ENCODE measurements around the gene CORO2B.

CORO2B gene

DNA sequence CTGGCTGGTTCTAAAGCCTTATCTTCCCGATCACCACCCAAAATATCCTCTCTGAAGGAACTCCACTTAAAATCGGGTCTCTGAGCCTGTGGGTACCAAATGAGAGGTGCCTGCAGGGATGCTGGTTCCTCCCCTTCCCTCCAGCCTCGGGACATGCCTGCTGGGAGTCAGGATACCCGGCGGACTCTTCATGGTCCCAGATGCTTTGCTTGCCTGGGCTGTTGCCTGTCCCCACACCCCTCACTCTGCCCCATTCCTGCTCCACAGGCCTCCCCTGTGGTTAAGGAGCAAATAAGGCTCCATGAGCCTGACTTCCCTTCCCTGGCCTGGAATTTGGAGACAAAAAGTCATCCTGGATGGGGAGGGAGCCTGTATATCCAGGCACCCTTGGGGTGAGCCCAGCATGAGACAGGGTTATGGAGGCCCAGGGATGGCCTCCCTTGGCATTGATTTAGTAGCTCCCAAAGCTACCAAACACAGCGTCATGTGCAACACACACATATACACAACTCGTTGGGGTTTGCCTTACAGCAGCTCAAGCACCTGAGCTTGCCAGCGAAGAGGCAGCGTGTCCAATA, 12.3 kb upstream of the CORO2B start:
- Histone ChIP-seq H3K4me2 (ENCODE audit: insufficient read depth, low read length) (no peak overlapping the region), H3K36me3 (ENCODE audit: insufficient read depth, low read length) (no peaks in the 10 kb centered on the region), H3K9me3 (ENCODE audit: insufficient read depth, low read length, severe bottlenecking) (no peaks in the 10 kb centered on the region), H4K20me1 (ENCODE audit: insufficient read depth, low read length) (no peaks in the 10 kb centered on the region; the same call in 1 of the 2 replicates), H3K4me1 (ENCODE audit: insufficient read depth, low read length) (no peaks in the 10 kb centered on the region), H3K27me3 (ENCODE audit: insufficient read depth, low read length, poor library complexity) (peaks cover 2% of the 10 kb centered on the region), H2AFZ (ENCODE audit: low read depth, low read length) (no peak overlapping the region), H3K27ac (ENCODE audit: low read length) (no peak overlapping the region), H3K79me2 (ENCODE audit: insufficient read depth, low read length) (no peaks in the 10 kb centered on the region), H3K4me3 (ENCODE audit: low read depth in 1 of 2, low read length in 2 of 2) (no peak overlapping the region), H3K9ac (ENCODE audit: low read depth, low read length) (no peak overlapping the region)
- TF ChIP-seq EZH2 (IDR thresholded peaks at IDR 0.05; ENCODE audit: borderline replicate concordance, low read depth, low read length, severe bottlenecking), result no peak
- no peak for TF ChIP-seq CTCF (IDR thresholded peaks at IDR 0.05; ENCODE audit: borderline replicate concordance, extremely low read depth, low read length, poor library complexity, severe bottlenecking)
- DNase-seq (no peak), ATAC-seq (ENCODE audit: insufficient read depth, low read depth) (no peak)

- no peak for ATAC-seq (ENCODE audit: insufficient read depth, low read depth)
Measured at GRCh38 chr15:68567345-68567744, 11.4 kb upstream of the CORO2B start.

DNA sequence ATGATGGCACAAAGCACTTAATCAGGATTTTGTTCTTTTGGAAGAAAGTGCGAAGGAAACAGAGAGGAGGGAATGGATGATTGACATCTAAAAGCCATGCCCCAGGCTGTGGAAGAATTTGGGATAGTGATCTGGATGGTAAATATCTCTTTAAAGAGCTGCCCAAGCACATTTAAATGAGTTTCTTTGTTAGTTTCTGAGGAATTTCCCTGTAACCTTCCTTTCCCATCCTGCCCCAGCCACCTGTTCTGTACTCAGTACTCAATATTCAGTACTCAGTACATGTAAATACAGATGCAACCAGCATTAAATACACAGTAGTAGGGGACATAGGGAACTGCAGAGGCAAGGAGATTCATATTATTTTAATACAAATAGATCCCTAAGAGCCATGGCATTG, 7.8 kb upstream of the CORO2B start:
- H3K27ac ChIP-seq (ENCODE audit: low read length), result no peak overlapping the region
- no peaks in the 10 kb centered on the region for H3K4me1 ChIP-seq (ENCODE audit: insufficient read depth, low read length)
- no peak overlapping the region for H3K9ac ChIP-seq (ENCODE audit: low read depth, low read length)
- no peak overlapping the region for H3K4me2 ChIP-seq (ENCODE audit: insufficient read depth, low read length)
- H3K79me2 ChIP-seq (ENCODE audit: insufficient read depth, low read length), result no peaks in the 10 kb centered on the region
- TF ChIP-seq EZH2 (IDR thresholded peaks at IDR 0.05; ENCODE audit: borderline replicate concordance, low read depth, low read length, severe bottlenecking), result no peak
- TF ChIP-seq CTCF (IDR thresholded peaks at IDR 0.05; ENCODE audit: borderline replicate concordance, extremely low read depth, low read length, poor library complexity, severe bottlenecking), result no peak
- no peaks in the 10 kb centered on the region for H3K36me3 ChIP-seq (ENCODE audit: insufficient read depth, low read length)
- ATAC-seq (ENCODE audit: insufficient read depth, low read depth), result no peak
- peaks cover 22% of the 10 kb centered on the region for H3K27me3 ChIP-seq (ENCODE audit: insufficient read depth, low read length, poor library complexity)
- no peak for DNase-seq
- H2AFZ ChIP-seq (ENCODE audit: low read depth, low read length), result no peak overlapping the region
- H3K9me3 ChIP-seq (ENCODE audit: insufficient read depth, low read length, severe bottlenecking), result no peaks in the 10 kb centered on the region
- H3K4me3 ChIP-seq (ENCODE audit: low read depth in 1 of 2, low read length in 2 of 2), result no peak overlapping the region
- peaks cover 2% of the 10 kb centered on the region; the same call in 1 of the 2 replicates for H4K20me1 ChIP-seq (ENCODE audit: insufficient read depth, low read length)

More at GRCh38 chr15:68567345-68567744, 11.4 kb upstream of the CORO2B start:
- Histone ChIP-seq H3K36me3 (ENCODE audit: insufficient read depth, low read length) (no peaks in the 10 kb centered on the region), H4K20me1 (ENCODE audit: insufficient read depth, low read length) (no peaks in the 10 kb centered on the region; the same call in 1 of the 2 replicates), H3K4me3 (ENCODE audit: low read depth in 1 of 2, low read length in 2 of 2) (no peak overlapping the region), H3K4me1 (ENCODE audit: insufficient read depth, low read length) (no peaks in the 10 kb centered on the region), H3K27ac (ENCODE audit: low read length) (no peak overlapping the region), H3K4me2 (ENCODE audit: insufficient read depth, low read length) (no peak overlapping the region), H3K9ac (ENCODE audit: low read depth, low read length) (no peak overlapping the region), H3K79me2 (ENCODE audit: insufficient read depth, low read length) (no peaks in the 10 kb centered on the region), H3K27me3 (ENCODE audit: insufficient read depth, low read length, poor library complexity) (peaks cover 8% of the 10 kb centered on the region), H3K9me3 (ENCODE audit: insufficient read depth, low read length, severe bottlenecking) (no peaks in the 10 kb centered on the region), H2AFZ (ENCODE audit: low read depth, low read length) (no peak overlapping the region)
- no peak for DNase-seq
- TF ChIP-seq CTCF (IDR thresholded peaks at IDR 0.05; ENCODE audit: borderline replicate concordance, extremely low read depth, low read length, poor library complexity, severe bottlenecking), result no peak
- no peak for TF ChIP-seq EZH2 (IDR thresholded peaks at IDR 0.05; ENCODE audit: borderline replicate concordance, low read depth, low read length, severe bottlenecking)

Measured in DND-41 (cell line).